Fibroblast of lung (primary cell): ENCODE results near the gene NEK7. TPM values are rescaled to one million over a fixed set of nuclear protein-coding genes. Genes with fewer than 3 reads are reported as not detected.

Experiments
- DNase-seq, 2 donors: peaks; one replicate each; pipeline versions ENCODE4 v3.0.0 to v3.0.0-alpha.2; 2010; ENCODE audit warnings: low read depth in 2 of 2
- H2AFZ ChIP-seq: 2 replicates; pipeline ENCODE4 v1.5.1; 2012; ENCODE audit warnings: low read length, control low read depth, inconsistent platforms
- H3K27ac ChIP-seq: 2 replicates; pipeline ENCODE4 v1.5.1; 2011; ENCODE audit warnings: low read length, control low read depth; ENCODE audit not compliant: insufficient read depth
- H3K27me3 ChIP-seq: 2 replicates; pipeline ENCODE4 v1.5.1; 2011; ENCODE audit warnings: mild to moderate bottlenecking, low read length; ENCODE audit not compliant: control insufficient read depth, insufficient read depth
- H3K36me3 ChIP-seq: 2 replicates; pipeline ENCODE4 v1.5.1; 2011; ENCODE audit warnings: low read length; ENCODE audit not compliant: control insufficient read depth, insufficient read depth
- H3K4me1 ChIP-seq: 2 replicates; pipeline ENCODE4 v1.5.1; 2011; ENCODE audit warnings: low read length; ENCODE audit not compliant: control insufficient read depth, insufficient read depth; ENCODE audit errors: extremely low read depth
- H3K4me2 ChIP-seq: 2 replicates; pipeline ENCODE4 v1.5.1; 2011; ENCODE audit warnings: low read length, control low read depth; ENCODE audit not compliant: insufficient read depth; ENCODE audit errors: extremely low read depth
- H3K4me3 ChIP-seq, 4 experiments: fragments of 200-600 bp in 1 of 4; sonication (generic) in 1 of 4; replicated peaks in 1 of 4; 2 replicates each; pipeline ENCODE4 v1.5.1; 2011 to 2016; ENCODE audit warnings: low read length in 4 of 4, low read depth in 3 of 4, mild to moderate bottlenecking in 3 of 4, control low read depth in 2 of 4, inconsistent platforms in 1 of 4, mixed read lengths in 1 of 4; ENCODE audit not compliant: insufficient read depth in 1 of 4; ENCODE audit errors: control extremely low read depth in 1 of 4
- H3K79me2 ChIP-seq: 2 replicates; pipeline ENCODE4 v1.5.1; 2012; ENCODE audit warnings: mild to moderate bottlenecking, low read length, inconsistent platforms; ENCODE audit not compliant: control insufficient read depth, insufficient read depth
- H3K9ac ChIP-seq: 2 replicates; pipeline ENCODE4 v1.5.1; 2011; ENCODE audit warnings: mild to moderate bottlenecking, low read length, control low read depth; ENCODE audit not compliant: insufficient read depth
- H3K9me3 ChIP-seq: 2 replicates; pipeline ENCODE4 v1.5.1; 2012; ENCODE audit warnings: low read depth, low read length; ENCODE audit not compliant: control insufficient read depth, insufficient read depth
- H4K20me1 ChIP-seq: 2 replicates; pipeline ENCODE4 v1.5.1; 2011; ENCODE audit warnings: low read length; ENCODE audit not compliant: control insufficient read depth, insufficient read depth; ENCODE audit errors: extremely low read depth
- CTCF ChIP-seq, 2 donors: IDR thresholded peaks in 1 of 2; conservative IDR thresholded peaks in 1 of 2; 1 replicate in 1 of 2; 2 replicates in 1 of 2; pipeline ENCODE4 v1.5.1; 2011 to 2012; ENCODE audit warnings: low read length in 2 of 2, control low read depth in 1 of 2, inconsistent platforms in 1 of 2, low read depth in 1 of 2, mild to moderate bottlenecking in 1 of 2
- EZH2 ChIP-seq: IDR thresholded peaks from 2 replicates; pipeline ENCODE4 v1.5.1; 2012; ENCODE audit warnings: low read length, control low read depth, mild to moderate bottlenecking; ENCODE audit errors: missing control alignments
- polyA plus RNA-seq, 2 donors: library from polyadenylated mRNA; depleted of rRNA in 1 of 2; stranded (reverse) in 1 of 2; unstranded in 1 of 2; fragments of >200 nt; gene quantifications; 2 replicates each; pipeline ENCODE4 v1.2.1, GENCODE V29; 2011 to 2012; ENCODE audit warnings: missing spikeins in 1 of 2
- total RNA-seq: library from RNA; depleted of rRNA; stranded (reverse); fragments of >200 nt; gene quantifications from 2 replicates; pipeline ENCODE4 v1.2.1, GENCODE V29; 2014

NEK7 gene
- total and polyA plus RNA-seq, 2 donors (not counting 1 experiment from before 2014, with no cell fraction given): 90.5 to 207 TPM

GRCh38 chr1:198254521-198254920 lies 97.7 kb downstream of the NEK7 start:
- Histone ChIP-seq H3K4me1 (peaks cover 6% of the 10 kb centered on the region), H3K4me3 (no peak overlapping the region), H3K27me3 (no peaks in the 10 kb centered on the region), H3K9me3 (no peaks in the 10 kb centered on the region), H3K36me3 (no peaks in the 10 kb centered on the region), H4K20me1 (no peaks in the 10 kb centered on the region), H3K27ac (no peak overlapping the region), H3K9ac (no peak overlapping the region), H2AFZ (no peak overlapping the region), H3K4me2 (no peak overlapping the region), H3K79me2 (peaks cover 9% of the 10 kb centered on the region)
- DNase-seq: peak in 1 of 2 donors; percentile 33
- TF ChIP-seq CTCF (conservative IDR thresholded peaks at IDR 0.05 in 1 of 2, IDR thresholded peaks at IDR 0.05 in 1 of 2; ENCODE audit: low read depth in 1 of 2, low read length in 2 of 2) (peak in 1 of 2 donors; percentile 29), EZH2 (no peak)

- Histone ChIP-seq H3K36me3 (no peaks in the 10 kb centered on the region), H4K20me1 (no peaks in the 10 kb centered on the region), H3K79me2 (peaks cover 13% of the 10 kb centered on the region), H2AFZ (no peak overlapping the region), H3K27me3 (no peaks in the 10 kb centered on the region), H3K4me2 (no peak overlapping the region), H3K4me3 (no peak overlapping the region), H3K4me1 (peaks cover 10% of the 10 kb centered on the region), H3K27ac (no peak overlapping the region), H3K9ac (no peak overlapping the region), H3K9me3 (no peaks in the 10 kb centered on the region)
- TF ChIP-seq CTCF (conservative IDR thresholded peaks at IDR 0.05 in 1 of 2, IDR thresholded peaks at IDR 0.05 in 1 of 2; ENCODE audit: low read depth in 1 of 2, low read length in 2 of 2) (no peak), EZH2 (no peak)
- peak in 1 of 2 donors; percentile 63 for DNase-seq
Observed at GRCh38 chr1:198254948-198255347, 98.2 kb downstream of the NEK7 start.

DNA sequence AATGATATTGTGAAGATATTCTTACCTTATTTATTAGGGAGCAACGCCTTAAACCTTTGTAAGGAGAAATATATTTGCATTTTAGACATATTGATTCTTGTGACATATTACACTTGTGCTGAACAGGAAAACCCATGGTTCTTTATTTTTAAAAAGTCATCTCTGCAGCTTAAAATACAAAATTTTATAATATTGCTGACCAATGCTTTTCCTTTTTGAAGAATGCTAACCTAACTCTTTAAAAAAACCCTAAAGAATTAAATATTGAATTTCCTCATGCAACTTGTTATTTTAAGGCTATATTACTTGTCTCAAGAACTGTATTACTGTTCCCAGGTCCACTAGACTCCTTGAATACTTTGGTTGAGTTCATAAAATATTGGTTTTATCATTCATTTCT lies 99.0 kb downstream of the NEK7 start:
- no peak for TF ChIP-seq EZH2
- TF ChIP-seq CTCF (conservative IDR thresholded peaks at IDR 0.05 in 1 of 2, IDR thresholded peaks at IDR 0.05 in 1 of 2; ENCODE audit: low read depth in 1 of 2, low read length in 2 of 2): no peak
- no peak overlapping the region for H2AFZ ChIP-seq
- H3K36me3 ChIP-seq: no peaks in the 10 kb centered on the region
- DNase-seq: no peak
- no peak overlapping the region for H3K9ac ChIP-seq
- no peaks in the 10 kb centered on the region for H4K20me1 ChIP-seq
- no peak overlapping the region for H3K27ac ChIP-seq
- peaks cover 13% of the 10 kb centered on the region for H3K79me2 ChIP-seq
- H3K27me3 ChIP-seq: no peaks in the 10 kb centered on the region
- peaks cover 10% of the 10 kb centered on the region for H3K4me1 ChIP-seq
- no peak overlapping the region for H3K4me2 ChIP-seq
- no peaks in the 10 kb centered on the region for H3K9me3 ChIP-seq
- H3K4me3 ChIP-seq: no peak overlapping the region
